ENCODE data around the gene CYP2F1. TPM values are rescaled to one million over a fixed set of nuclear protein-coding genes. Genes with fewer than 3 reads are reported as not detected.
A peak's percentile ranks its signal among the peaks of the same experiment; 100 is the strongest.

CYP2F1 gene
- total RNA-seq, 2 donors from 2014 or later: not detected

DNA sequence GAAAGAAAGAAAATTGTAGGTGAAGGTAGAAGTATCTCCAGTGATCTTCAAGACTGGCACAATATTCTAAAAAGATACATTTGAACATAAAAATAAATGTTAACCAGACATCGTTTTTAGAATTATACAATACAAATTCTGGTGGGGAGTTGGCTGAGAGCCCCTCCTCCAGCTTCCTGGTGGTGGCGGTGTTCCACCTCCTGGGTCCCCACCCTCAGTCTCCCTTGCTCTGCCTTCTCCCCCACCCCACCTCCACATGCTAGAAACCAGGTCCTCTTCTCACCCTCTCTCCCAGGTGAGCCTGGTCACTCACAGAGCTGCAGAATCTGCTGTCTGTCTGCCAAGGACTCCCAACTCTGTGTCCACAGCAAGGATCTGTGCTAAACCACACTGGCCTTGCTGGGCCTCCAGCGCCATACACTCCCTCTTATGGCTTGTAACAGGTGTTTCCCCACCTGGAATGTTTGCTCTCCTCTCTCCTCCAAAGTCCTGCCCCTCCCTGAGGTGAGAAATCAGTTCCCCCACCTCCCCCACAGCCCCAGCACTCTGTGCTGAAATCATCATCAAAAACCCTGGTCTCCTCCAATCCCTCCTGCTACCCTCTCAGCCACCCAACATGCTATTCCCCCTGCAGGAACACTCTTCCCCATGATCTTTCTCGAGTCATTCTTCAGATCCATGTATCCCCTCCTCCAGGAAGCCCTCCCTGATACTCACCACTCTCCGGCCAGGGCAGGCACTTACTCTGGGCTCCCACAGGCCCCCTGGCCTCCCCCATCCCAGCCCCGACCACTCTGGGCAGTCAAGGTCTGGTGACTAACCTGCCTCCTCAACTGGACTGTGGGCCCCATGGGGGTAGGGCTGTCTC lies 58.3 kb downstream of the CYP2F1 start:
- no peak for DNase-seq
- TF ChIP-seq, protein P1, sequence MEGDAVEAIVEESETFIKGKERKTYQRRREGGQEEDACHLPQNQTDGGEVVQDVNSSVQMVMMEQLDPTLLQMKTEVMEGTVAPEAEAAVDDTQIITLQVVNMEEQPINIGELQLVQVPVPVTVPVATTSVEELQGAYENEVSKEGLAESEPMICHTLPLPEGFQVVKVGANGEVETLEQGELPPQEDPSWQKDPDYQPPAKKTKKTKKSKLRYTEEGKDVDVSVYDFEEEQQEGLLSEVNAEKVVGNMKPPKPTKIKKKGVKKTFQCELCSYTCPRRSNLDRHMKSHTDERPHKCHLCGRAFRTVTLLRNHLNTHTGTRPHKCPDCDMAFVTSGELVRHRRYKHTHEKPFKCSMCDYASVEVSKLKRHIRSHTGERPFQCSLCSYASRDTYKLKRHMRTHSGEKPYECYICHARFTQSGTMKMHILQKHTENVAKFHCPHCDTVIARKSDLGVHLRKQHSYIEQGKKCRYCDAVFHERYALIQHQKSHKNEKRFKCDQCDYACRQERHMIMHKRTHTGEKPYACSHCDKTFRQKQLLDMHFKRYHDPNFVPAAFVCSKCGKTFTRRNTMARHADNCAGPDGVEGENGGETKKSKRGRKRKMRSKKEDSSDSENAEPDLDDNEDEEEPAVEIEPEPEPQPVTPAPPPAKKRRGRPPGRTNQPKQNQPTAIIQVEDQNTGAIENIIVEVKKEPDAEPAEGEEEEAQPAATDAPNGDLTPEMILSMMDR (IDR thresholded peaks at IDR 0.05): no peak
- TF ChIP-seq POLR2A (IDR thresholded peaks at IDR 0.05): no peak

DNA sequence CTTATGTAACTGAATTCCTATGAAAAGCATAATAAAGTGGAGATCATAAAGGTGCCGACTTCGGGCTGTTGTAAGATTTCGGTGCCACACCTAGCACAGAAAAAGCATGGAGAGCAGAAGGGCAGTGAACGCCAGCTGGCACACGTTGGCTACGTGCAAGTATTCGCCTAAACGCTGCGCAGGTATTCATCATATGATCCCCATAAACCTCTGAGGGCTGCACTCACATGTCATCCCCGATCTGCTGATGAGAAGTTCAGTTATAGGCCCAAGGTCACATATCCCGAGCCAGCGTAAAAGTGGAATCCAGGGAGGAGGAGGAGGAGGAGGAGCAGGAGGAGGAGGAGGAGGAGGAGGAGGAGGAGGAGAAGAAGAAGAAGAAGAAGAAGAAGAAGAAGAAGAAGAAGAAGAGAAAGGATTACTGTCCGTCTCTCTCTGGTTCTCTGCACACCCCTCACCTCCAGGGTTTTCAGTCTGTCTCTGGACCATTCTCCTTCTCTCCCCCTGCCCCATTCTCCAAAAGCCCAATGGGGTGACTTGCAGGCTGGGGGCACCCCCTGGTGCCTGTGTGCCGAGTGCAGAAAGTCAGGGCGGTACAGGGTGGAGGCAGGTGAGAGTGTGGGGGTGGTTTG lies 60.2 kb downstream of the CYP2F1 start:
- no peak overlapping the region for H3K4me3 ChIP-seq
- ATAC-seq (no peak), DNase-seq (no peak)
- H3K4me1 ChIP-seq: peaks cover 13% of the 10 kb centered on the region
- no peak overlapping the region for H3K27ac ChIP-seq
- H3K36me3 ChIP-seq (replicated peaks in 1 of 2; ENCODE audit: insufficient read depth in 1 of 2, low read depth in 2 of 2): no peaks in the 10 kb centered on the region
- no peak for TF ChIP-seq POLR2A (IDR thresholded peaks at IDR 0.05)
- TF ChIP-seq, protein P1 (IDR thresholded peaks at IDR 0.05): no peak
- no peaks in the 10 kb centered on the region for H3K27me3 ChIP-seq
- WGBS, 2 donors: 75 to 81% methylated on average over 12 to 15 of the region's 15 CpGs
- no peaks in the 10 kb centered on the region for H3K9me3 ChIP-seq
- intact Hi-C loops (cut with DNase I): no loop called here

More for the DNA sequence above, 58.3 kb downstream of the CYP2F1 start:
- Histone ChIP-seq H3K27me3 (no peaks in the 10 kb centered on the region), H3K36me3 (replicated peaks in 1 of 2; ENCODE audit: insufficient read depth in 1 of 2, low read depth in 2 of 2) (no peaks in the 10 kb centered on the region), H3K27ac (no peak overlapping the region), H3K4me3 (no peak overlapping the region), H3K4me1 (peaks cover 14% of the 10 kb centered on the region), H3K9me3 (no peaks in the 10 kb centered on the region)
- WGBS, 2 donors: 67 to 70% methylated on average over 6 of the region's 6 CpGs
- ATAC-seq: no peak
- intact Hi-C loops (cut with DNase I): no loop called here

DNA sequence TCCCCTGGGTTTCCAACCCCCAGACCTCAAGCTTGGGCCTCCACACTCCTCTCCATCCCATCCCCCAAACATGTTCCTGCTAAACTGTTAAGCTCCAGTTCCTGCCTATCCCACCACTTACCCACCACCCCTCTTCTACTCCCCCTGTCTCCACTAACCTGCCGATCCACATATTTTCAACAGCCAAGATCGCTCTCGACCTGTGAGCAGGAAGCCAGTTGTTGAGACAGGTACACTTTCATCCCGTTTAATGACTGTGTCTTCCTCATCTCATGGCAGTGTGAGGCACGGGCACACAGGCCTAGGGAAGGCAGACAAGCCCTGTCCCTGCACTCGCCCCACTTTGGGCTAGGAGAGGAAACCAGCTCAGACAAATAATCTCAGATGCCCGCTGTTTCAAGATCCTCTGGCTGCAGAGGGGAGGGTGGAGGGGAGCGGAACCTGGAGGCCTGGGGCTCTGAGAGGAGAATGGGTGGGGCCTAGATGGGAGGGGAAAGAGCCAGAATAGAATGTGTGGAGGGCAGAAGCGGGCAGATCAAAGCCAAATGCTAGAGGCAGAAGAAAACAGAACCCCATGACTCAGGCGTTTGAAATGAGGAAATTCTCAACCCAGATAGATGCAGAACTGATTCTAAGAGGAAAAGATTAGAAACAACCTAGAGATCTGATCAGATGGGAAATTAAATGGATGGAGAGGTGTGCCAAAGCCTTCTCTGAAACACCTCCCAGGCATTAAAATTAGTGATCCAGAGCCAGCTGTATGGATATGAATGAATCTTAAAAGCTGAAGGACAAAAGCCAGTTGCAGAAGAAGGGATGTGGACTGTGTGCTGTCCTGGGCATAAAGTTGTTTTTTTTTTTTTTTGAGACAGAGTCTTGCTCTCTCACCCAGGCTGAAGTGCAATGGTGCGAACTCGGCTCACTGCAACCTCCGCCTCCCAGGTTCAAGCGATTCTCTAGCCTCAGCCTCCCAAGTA lies 61.9 kb downstream of the CYP2F1 start:
- no peak for TF ChIP-seq POLR2A (IDR thresholded peaks at IDR 0.05)
- TF ChIP-seq, protein P1 (IDR thresholded peaks at IDR 0.05): no peak
- H3K9me3 ChIP-seq: no peaks in the 10 kb centered on the region
- WGBS, 2 donors: 36 to 48% methylated on average over 14 of the region's 14 CpGs
- ATAC-seq (peak; percentile 85), DNase-seq (peak; percentile 17 to 80 (median 35))
- H3K4me1 ChIP-seq: peaks cover 13% of the 10 kb centered on the region
- peak overlapping the region in 2 of 4 donors; percentile 29 to 57 for H3K27ac ChIP-seq
- H3K27me3 ChIP-seq: no peaks in the 10 kb centered on the region
- no peak overlapping the region for H3K4me3 ChIP-seq
- intact Hi-C loops (cut with DNase I): no loop called here
- H3K36me3 ChIP-seq (replicated peaks in 1 of 2; ENCODE audit: insufficient read depth in 1 of 2, low read depth in 2 of 2): no peaks in the 10 kb centered on the region

Other genes starting within 250 kb of the CYP2F1 start
- not detected for gene CYP2A7, start 232.2 kb upstream of the CYP2F1 start, total RNA-seq
- not detected for gene CYP2B6, start 123.2 kb upstream of the CYP2F1 start, total RNA-seq
- not detected for gene CYP2A13, start 26.0 kb upstream of the CYP2F1 start, total RNA-seq
- gene CYP2S1, start 78.8 kb downstream of the CYP2F1 start, total RNA-seq: 1 to 10 TPM in 1 of 2 donors, not detected in 1; 6.7 TPM
- 10 to 100 TPM; 14.2 to 15.0 TPM for gene AXL, start 104.8 kb downstream of the CYP2F1 start, total RNA-seq
- 10 to 100 TPM; 76.0 to 87.3 TPM for gene HNRNPUL1, start 149.9 kb downstream of the CYP2F1 start, total RNA-seq
- gene CCDC97, start 195.7 kb downstream of the CYP2F1 start, total RNA-seq: 10 to 100 TPM; 10.6 to 11.2 TPM
- gene TGFB1, start 239.5 kb downstream of the CYP2F1 start, total RNA-seq: 10 to 100 TPM in 1 of 2 donors, 1 to 10 TPM in 1; 7.8 to 17.1 TPM
- 1 to 10 TPM in 1 of 2 donors, under 1 TPM in 1; 0.52 to 5.3 TPM for gene B9D2, start 249.7 kb downstream of the CYP2F1 start, total RNA-seq

All from body of pancreas (tissue), 4 donors.